OCI-LY7 (cell line): Measurements from ENCODE around the gene TRAIP. TPM values are rescaled to one million over a fixed set of nuclear protein-coding genes. Genes with fewer than 3 reads are reported as not detected.

Experiments used
- BruUV-seq: library from RNA; stranded (reverse); fragments of 400-500 nt; replicated peaks from 2 replicates; lab custom pipeline; 2021; lab: Mats Ljungman, UMichigan
- CTCF ChIA-PET: fragments of 300-600 bp; sonication (Branson Sonifier 250); formaldehyde crosslinking; loops from one replicate; lab custom pipeline; 2022; ENCODE audit warnings: antibody characterized with exemption; ENCODE audit not compliant: unreplicated experiment; lab: Charles Lee
- POLR2A ChIA-PET: fragments of 300-600 bp; sonication (Branson Sonifier 250); formaldehyde crosslinking; loops from one replicate; lab custom pipeline; 2022; ENCODE audit warnings: antibody characterized with exemption; lab: Charles Lee
- DNase-seq: peaks from one replicate; pipeline ENCODE4 v3.0.0-alpha.2; 2015; ENCODE audit warnings: low spot score
- H2AFZ ChIP-seq: fragments of 200-600 bp; sonication (generic), shearing (Covaris generic); 2 replicates; pipeline ENCODE4 v1.6.1; 2014; ENCODE audit warnings: mild to moderate bottlenecking, antibody characterized with exemption, low read length, moderate library complexity
- H3K27ac ChIP-seq: fragments of 200-600 bp; sonication (generic); 2 replicates; pipeline ENCODE4 v1.5.1; 2014; ENCODE audit warnings: mixed run types, low read depth, mild to moderate bottlenecking, moderate library complexity, low read length, inconsistent platforms; ENCODE audit not compliant: poor library complexity, severe bottlenecking
- H3K36me3 ChIP-seq: fragments of 200-600 bp; sonication (generic); 2 replicates; pipeline ENCODE4 v1.6.1; 2014; ENCODE audit warnings: mild to moderate bottlenecking, antibody characterized with exemption, low read length, moderate library complexity, mixed read lengths; ENCODE audit not compliant: insufficient read depth
- H3K4me1 ChIP-seq: fragments of 200-600 bp; sonication (generic); 2 replicates; pipeline ENCODE4 v1.5.1; 2014; ENCODE audit warnings: mild to moderate bottlenecking, low read length; ENCODE audit not compliant: insufficient read depth, poor library complexity, severe bottlenecking
- H3K4me2 ChIP-seq: fragments of 200-600 bp; sonication (generic); 2 replicates; pipeline ENCODE4 v1.6.1; 2014; ENCODE audit warnings: mild to moderate bottlenecking, low read length
- H3K4me3 ChIP-seq: fragments of 200-600 bp; sonication (generic); 2 replicates; pipeline ENCODE4 v1.5.1; 2014; ENCODE audit warnings: mild to moderate bottlenecking, low read depth, low read length; ENCODE audit not compliant: poor library complexity, severe bottlenecking
- H3K79me2 ChIP-seq: fragments of 200-600 bp; sonication (generic); 2 replicates; pipeline ENCODE4 v1.6.1; 2016; ENCODE audit warnings: low read depth, mild to moderate bottlenecking, low read length, moderate library complexity, mixed read lengths; ENCODE audit not compliant: insufficient read depth
- H3K9me2 ChIP-seq: fragments of 200-600 bp; sonication (generic); 2 replicates; pipeline ENCODE4 v1.6.1; 2016; ENCODE audit warnings: mild to moderate bottlenecking, low read length, mixed read lengths; ENCODE audit not compliant: insufficient read depth
- H3K9me3 ChIP-seq: fragments of 200-600 bp; sonication (generic); 2 replicates; pipeline ENCODE4 v1.6.1; 2014; ENCODE audit warnings: mild to moderate bottlenecking, mixed run types, low read length, mixed read lengths
- H4K20me1 ChIP-seq: fragments of 200-600 bp; sonication (generic); 2 replicates; pipeline ENCODE4 v1.6.1; 2014; ENCODE audit warnings: mild to moderate bottlenecking, antibody characterized with exemption, low read length, moderate library complexity, mixed read lengths; ENCODE audit not compliant: insufficient read depth
- EZH2phosphoT487 ChIP-seq: fragments of 200-600 bp; sonication (generic); IDR thresholded peaks from 2 replicates; pipeline ENCODE4 v1.6.1; 2018; ENCODE audit warnings: low read depth, borderline replicate concordance, mild to moderate bottlenecking, mixed run types, antibody characterized with exemption, low read length, moderate library complexity, mixed read lengths
- intact Hi-C: fragments of 100-400 bp; cut with micrococcal nuclease; formaldehyde crosslinking; loops from one replicate; pipeline ENCODE4 v1.10.0; 2022; ENCODE audit not compliant: unreplicated experiment
- total RNA-seq, 2 experiments: library from RNA; depleted of rRNA in 1 of 2; stranded (reverse); fragments of >200 nt in 1 of 2; shearing (Covaris generic) in 1 of 2; gene quantifications; 2 replicates each; pipeline ENCODE4 v1.2.3, GENCODE V29; 2014 to 2022
- TF ChIP-seq, protein P1 (sequence below): fragments of 200-600 bp; sonication (generic); conservative IDR thresholded peaks from 2 replicates; pipeline ENCODE4 v1.5.1; 2014; ENCODE audit warnings: mild to moderate bottlenecking, antibody characterized with exemption, low read length, moderate library complexity, mixed read lengths

Gene TRAIP
- total RNA-seq, 2 experiments from 2014 or later = 38.6 to 41.8 TPM

DNA sequence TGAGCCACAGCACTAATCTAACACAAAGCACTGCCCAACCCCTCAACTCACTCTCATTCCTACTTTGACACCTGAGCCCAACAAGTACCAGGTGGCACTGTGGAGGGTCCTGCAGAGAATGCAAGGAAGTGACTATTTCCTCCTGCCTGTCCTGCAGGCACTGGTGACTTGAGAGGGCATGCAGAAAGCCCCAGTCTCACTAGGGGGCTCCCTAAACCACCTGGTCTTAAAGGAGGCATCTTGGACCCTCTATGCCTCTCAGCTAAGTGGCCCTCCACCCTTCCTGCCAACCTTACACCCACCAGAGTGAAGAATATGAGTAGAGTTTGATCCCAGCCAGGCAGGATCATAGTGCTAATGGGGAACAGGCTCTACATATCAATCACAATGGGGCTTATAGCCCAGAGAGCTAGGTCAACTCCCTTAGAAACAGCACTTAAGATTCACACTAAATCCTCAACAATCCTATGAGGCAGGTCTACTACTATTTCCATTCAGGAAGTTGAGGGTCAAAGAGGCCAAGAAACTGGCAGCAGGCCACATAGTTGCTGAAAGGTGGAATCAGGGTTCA lies 15.2 kb downstream of the TRAIP start:
- Histone ChIP-seq H3K27ac (no peak overlapping the region), H2AFZ (no peak overlapping the region), H3K9me2 (no peaks in the 10 kb centered on the region), H3K4me2 (no peak overlapping the region), H3K4me3 (no peak overlapping the region), H3K79me2 (no peaks in the 10 kb centered on the region), H3K9me3 (no peaks in the 10 kb centered on the region), H3K4me1 (peaks cover 3% of the 10 kb centered on the region), H3K36me3 (peaks cover 89% of the 10 kb centered on the region), H4K20me1 (no peaks in the 10 kb centered on the region)
- CTCF ChIA-PET = interaction anchor here (1.6 kb wide), 1 partner anchor 37 kb away, joined by 7 read pairs; the partner anchor contains the start of gene INKA1
- intact Hi-C loops = loop anchor here (1.0 kb wide), 1 partner anchor 65 kb away; no protein-coding TSS in a partner anchor
- POLR2A ChIA-PET = interaction anchor here (0.6 to 1.0 kb wide), 2 partner anchors 24 to 197 kb away, joined by 3 to 5 read pairs; no protein-coding TSS in a partner anchor
- peak; percentile 69 for DNase-seq
- no TSS peak for BruUV-seq
- TF ChIP-seq EZH2phosphoT487 = no peak
- TF ChIP-seq, protein P1, sequence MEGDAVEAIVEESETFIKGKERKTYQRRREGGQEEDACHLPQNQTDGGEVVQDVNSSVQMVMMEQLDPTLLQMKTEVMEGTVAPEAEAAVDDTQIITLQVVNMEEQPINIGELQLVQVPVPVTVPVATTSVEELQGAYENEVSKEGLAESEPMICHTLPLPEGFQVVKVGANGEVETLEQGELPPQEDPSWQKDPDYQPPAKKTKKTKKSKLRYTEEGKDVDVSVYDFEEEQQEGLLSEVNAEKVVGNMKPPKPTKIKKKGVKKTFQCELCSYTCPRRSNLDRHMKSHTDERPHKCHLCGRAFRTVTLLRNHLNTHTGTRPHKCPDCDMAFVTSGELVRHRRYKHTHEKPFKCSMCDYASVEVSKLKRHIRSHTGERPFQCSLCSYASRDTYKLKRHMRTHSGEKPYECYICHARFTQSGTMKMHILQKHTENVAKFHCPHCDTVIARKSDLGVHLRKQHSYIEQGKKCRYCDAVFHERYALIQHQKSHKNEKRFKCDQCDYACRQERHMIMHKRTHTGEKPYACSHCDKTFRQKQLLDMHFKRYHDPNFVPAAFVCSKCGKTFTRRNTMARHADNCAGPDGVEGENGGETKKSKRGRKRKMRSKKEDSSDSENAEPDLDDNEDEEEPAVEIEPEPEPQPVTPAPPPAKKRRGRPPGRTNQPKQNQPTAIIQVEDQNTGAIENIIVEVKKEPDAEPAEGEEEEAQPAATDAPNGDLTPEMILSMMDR = peak; percentile 88

DNA sequence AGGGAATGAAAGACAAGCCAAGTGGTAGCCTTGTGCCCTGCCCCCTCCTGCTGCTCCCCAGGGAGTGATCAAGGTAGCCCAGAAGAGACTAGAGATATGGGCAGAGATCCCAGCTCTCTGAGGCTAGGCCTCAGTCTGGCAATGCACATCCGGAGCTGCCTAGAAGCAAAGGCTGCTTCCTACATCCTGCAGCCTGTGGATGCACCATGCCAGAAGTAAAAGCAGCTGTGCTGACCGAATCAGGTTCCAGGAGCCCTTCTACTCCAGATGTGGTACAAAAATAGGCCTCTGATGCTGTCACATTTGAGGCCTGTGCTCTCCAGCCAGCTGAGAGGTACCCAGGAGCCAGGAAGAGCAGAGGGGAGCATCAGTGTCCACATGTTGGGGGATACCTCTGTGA lies 16.0 kb downstream of the TRAIP start:
- Histone ChIP-seq H3K27ac (no peak overlapping the region), H3K9me2 (no peaks in the 10 kb centered on the region), H4K20me1 (no peaks in the 10 kb centered on the region), H2AFZ (no peak overlapping the region), H3K4me1 (peaks cover 3% of the 10 kb centered on the region), H3K4me3 (no peak overlapping the region), H3K4me2 (no peak overlapping the region), H3K79me2 (no peaks in the 10 kb centered on the region), H3K9me3 (no peaks in the 10 kb centered on the region), H3K36me3 (peaks cover 88% of the 10 kb centered on the region)
- ChIA-PET POLR2A (no interaction called here), CTCF (interaction anchor here (1.6 kb wide), 1 partner anchor 36 kb away, joined by 7 read pairs; the partner anchor contains the start of gene INKA1)
- no peak for DNase-seq
- TF ChIP-seq, protein P1 = no peak
- TF ChIP-seq EZH2phosphoT487 = no peak
- no TSS peak for BruUV-seq
- intact Hi-C loops = no loop called here

DNA sequence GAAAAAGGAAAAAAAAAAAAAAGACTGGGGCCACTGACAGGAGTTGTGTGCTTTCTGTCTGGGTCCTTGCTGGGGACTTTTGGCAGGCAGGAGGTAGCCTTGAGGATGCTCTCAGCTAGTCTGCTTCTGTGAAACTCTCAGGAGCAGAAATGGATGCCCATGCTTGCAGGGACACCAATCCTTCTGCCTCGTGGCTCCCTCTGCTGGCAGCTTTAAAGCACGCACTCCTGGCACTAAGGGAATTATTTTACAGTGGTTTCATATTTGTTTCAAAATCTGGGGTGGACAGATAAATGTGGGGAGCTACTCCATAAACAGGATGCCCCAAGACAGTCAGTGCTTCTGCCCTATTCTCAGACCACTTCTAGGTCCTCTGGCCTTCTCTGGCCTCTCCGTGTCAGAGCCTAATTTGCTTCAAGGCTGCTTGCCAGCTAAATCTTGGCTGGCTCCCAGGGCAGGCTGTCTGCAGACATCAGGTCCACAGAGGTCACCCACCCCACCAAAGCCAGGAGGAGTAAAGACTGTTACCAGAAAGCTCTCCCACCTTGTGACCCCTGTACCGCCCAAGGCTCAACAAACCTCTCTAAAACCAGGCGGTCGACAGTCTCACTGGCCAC lies 17.1 kb downstream of the TRAIP start:
- H3K4me2 ChIP-seq = no peak overlapping the region
- H3K27ac ChIP-seq = no peak overlapping the region
- no peak overlapping the region for H3K4me3 ChIP-seq
- POLR2A ChIA-PET = interaction anchor here (1.6 to 2.4 kb wide), 2 partner anchors 34 to 36 kb away, joined by 11 to 15 read pairs; partner anchors contain the start of gene INKA1
- H3K79me2 ChIP-seq = no peaks in the 10 kb centered on the region
- no peak overlapping the region for H2AFZ ChIP-seq
- TF ChIP-seq, protein P1 = peak; percentile 97
- TF ChIP-seq EZH2phosphoT487 = no peak
- CTCF ChIA-PET = interaction anchor here (0.6 to 2.9 kb wide), 6 partner anchors 11 to 68 kb away, joined by 3 to 29 read pairs (median 3); partner anchors contain the start of genes CDHR4 and INKA1
- intact Hi-C loops = loop anchor here (1.0 kb wide), 2 partner anchors 37 to 136 kb away; no protein-coding TSS in a partner anchor
- H4K20me1 ChIP-seq = no peaks in the 10 kb centered on the region
- H3K9me2 ChIP-seq = no peaks in the 10 kb centered on the region
- H3K36me3 ChIP-seq = peaks cover 88% of the 10 kb centered on the region
- no peaks in the 10 kb centered on the region for H3K9me3 ChIP-seq
- no TSS peak for BruUV-seq
- H3K4me1 ChIP-seq = peaks cover 3% of the 10 kb centered on the region
- peak; percentile 85 for DNase-seq
